Kidney (tissue), 14 donors: ENCODE data around the gene EZR. TPM values are rescaled to one million over a fixed set of nuclear protein-coding genes. Genes with fewer than 3 reads are reported as not detected.

Experiments
- DNase-seq, 5 donors: peaks; one replicate each; pipeline ENCODE4 v3.0.0-alpha.2; 2013 to 2020
- FAIRE-seq: peaks from 2 replicates; lab custom pipeline; 2012; peaks lifted over from hg19 to GRCh38; lab: Jason Lieb, UNC
- H3K27ac ChIP-seq, 2 donors: one replicate each; pipeline ENCODE4 v1.7.0; 2013; ENCODE audit warnings: low read depth in 2 of 2, low read length in 2 of 2, inconsistent platforms in 1 of 2
- H3K27me3 ChIP-seq: one replicate; pipeline ENCODE4 v1.7.1; 2013; ENCODE audit warnings: low read length, inconsistent platforms; ENCODE audit not compliant: control insufficient read depth, insufficient read depth
- H3K36me3 ChIP-seq, 3 donors: one replicate each; pipeline versions ENCODE4 v1.7.0 to v1.7.1; 2013; ENCODE audit warnings: low read length in 3 of 3, control low read depth in 1 of 3, inconsistent platforms in 1 of 3; ENCODE audit not compliant: insufficient read depth in 3 of 3, control insufficient read depth in 2 of 3
- H3K4me1 ChIP-seq, 3 donors: one replicate each; pipeline versions ENCODE4 v1.7.0 to v1.7.1; 2013; ENCODE audit warnings: low read length in 3 of 3, inconsistent platforms in 1 of 3, low read depth in 1 of 3; ENCODE audit not compliant: control insufficient read depth in 2 of 3, insufficient read depth in 2 of 3
- H3K4me3 ChIP-seq, 3 donors: one replicate each; pipeline versions ENCODE4 v1.7.0 to v1.8.1; 2013; ENCODE audit warnings: low read length in 3 of 3, control low read depth in 1 of 3, inconsistent platforms in 1 of 3
- H3K9ac ChIP-seq, 3 donors: one replicate each; pipeline versions ENCODE4 v1.7.0 to v1.7.1; 2013; ENCODE audit warnings: low read length in 3 of 3, control low read depth in 1 of 3, inconsistent platforms in 1 of 3
- H3K9me3 ChIP-seq, 3 donors: one replicate each; pipeline versions ENCODE4 v1.7.0 to v1.7.1; 2013; ENCODE audit warnings: low read length in 3 of 3, control low read depth in 1 of 3, inconsistent platforms in 1 of 3; ENCODE audit not compliant: control insufficient read depth in 2 of 3, insufficient read depth in 1 of 3
- CTCF ChIP-seq: IDR thresholded peaks from 3 replicates; pipeline ENCODE4 v1.5.1; 2012; ENCODE audit warnings: mild to moderate bottlenecking, moderate library complexity, borderline replicate concordance; ENCODE audit not compliant: insufficient read depth; ENCODE audit errors: extremely low read depth
- intact Hi-C: fragments of 100-400 bp; cut with DNase I; formaldehyde crosslinking; loops from one replicate; pipeline ENCODE4 v1.11.1; 2022
- polyA plus RNA-seq: library from polyadenylated mRNA; stranded (reverse); fragments of 350-450 nt; fragmentation: Illumina TruSeq; extraction: RNeasy Lipid Tissue Mini Kit (QIAGEN cat#74804); gene quantifications from one replicate; pipeline ENCODE4 v1.2.3, GENCODE V29; 2014; ENCODE audit warnings: low read depth, low replicate concordance; ENCODE audit not compliant: insufficient read depth
- total RNA-seq: library from RNA; stranded (reverse); fragmentation: NEBNext Ultra II Directional; extraction: Animal tissue kit (Norgen Biotek cat#: 25700); gene quantifications from one replicate; pipeline ENCODE4 v1.2.1, GENCODE V29; 2021
- donor health status: control.
- donor health status: control.
- donor health status: control.
- donor health status: control.
- donor health status: control.
- donor health status: DM: yes; HTN: yes; CAD: no.
- donor health status: Normal renal cell carcinoma (clear cell type).

Gene EZR
- total and polyA plus RNA-seq, 2 donors from 2014 or later = 154 to 636 TPM

- Histone ChIP-seq H3K4me1 (peaks cover 0 to 18% (median 9%) of the 10 kb centered on the region in 3 donors), H3K36me3 (peaks cover 0 to 33% (median 18%) of the 10 kb centered on the region in 3 donors), H3K27me3 (no peaks in the 10 kb centered on the region), H3K4me3 (no peak overlapping the region), H3K9ac (no peak overlapping the region), H3K27ac (no peak overlapping the region), H3K9me3 (no peaks in the 10 kb centered on the region)
- no peak for FAIRE-seq
- no peak for DNase-seq
- no peak for TF ChIP-seq CTCF
- intact Hi-C loops = no loop called here
Observed at GRCh38 chr6:158789115-158789917, 29.9 kb downstream of the EZR start.

DNA sequence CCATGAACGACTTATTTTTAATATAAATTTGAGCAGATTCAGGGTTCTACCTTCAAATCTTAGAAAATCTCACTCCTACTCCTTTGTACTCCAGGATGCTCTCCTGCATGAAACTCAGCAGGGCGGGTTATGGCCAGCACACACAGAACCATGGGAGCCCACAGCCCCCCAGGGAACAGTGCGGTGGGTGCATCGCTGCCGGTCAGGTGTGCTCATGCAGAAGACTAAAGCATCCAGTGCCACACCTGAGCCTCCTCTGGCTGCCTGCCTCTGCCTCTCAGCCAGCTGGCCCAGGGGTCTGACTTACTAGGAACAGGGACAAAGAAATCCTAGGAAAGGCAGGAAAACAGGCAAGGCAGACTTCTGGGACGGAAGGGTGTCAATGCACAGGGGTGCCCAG is 31.8 kb downstream of the EZR start:
- intact Hi-C loops = no loop called here
- Histone ChIP-seq H3K27me3 (no peaks in the 10 kb centered on the region), H3K27ac (peak overlapping the region in 1 of 2 donors; percentile 15), H3K9me3 (no peaks in the 10 kb centered on the region), H3K9ac (no peak overlapping the region), H3K36me3 (peaks cover 6 to 50% (median 34%) of the 10 kb centered on the region in 3 donors), H3K4me1 (peaks cover 0 to 18% (median 0%) of the 10 kb centered on the region in 3 donors), H3K4me3 (no peak overlapping the region)
- no peak for FAIRE-seq
- no peak for DNase-seq
- no peak for TF ChIP-seq CTCF

GRCh38 chr6:158786645-158787304 is 32.4 kb downstream of the EZR start:
- DNase-seq (no peak), FAIRE-seq (no peak)
- Histone ChIP-seq H3K9me3 (no peaks in the 10 kb centered on the region), H3K9ac (no peak overlapping the region), H3K4me1 (peaks cover 0 to 24% (median under 1%) of the 10 kb centered on the region in 3 donors), H3K27me3 (no peaks in the 10 kb centered on the region), H3K4me3 (no peak overlapping the region), H3K27ac (no peak overlapping the region), H3K36me3 (peaks cover 6 to 56% (median 34%) of the 10 kb centered on the region in 3 donors)
- intact Hi-C loops = no loop called here
- TF ChIP-seq CTCF = no peak
